Mammary epithelial cell (primary cell): ENCODE data around the gene MSH6.

Experiments
- EZH2 ChIP-seq: IDR thresholded peaks from 2 replicates; pipeline ENCODE4 v1.6.1; 2012; ENCODE audit warnings: low read length, inconsistent platforms, borderline replicate concordance
- TF ChIP-seq, protein P1 (sequence below), 2 donors: IDR thresholded peaks in 1 of 2; conservative IDR thresholded peaks in 1 of 2; 2 replicates each; pipeline ENCODE4 v1.5.1; 2011 to 2012; ENCODE audit warnings: inconsistent platforms in 2 of 2, low read length in 2 of 2, mild to moderate bottlenecking in 2 of 2, control low read depth in 1 of 2, low read depth in 1 of 2; ENCODE audit not compliant: insufficient read depth in 1 of 2; ENCODE audit errors: extremely low read depth in 1 of 2

DNA sequence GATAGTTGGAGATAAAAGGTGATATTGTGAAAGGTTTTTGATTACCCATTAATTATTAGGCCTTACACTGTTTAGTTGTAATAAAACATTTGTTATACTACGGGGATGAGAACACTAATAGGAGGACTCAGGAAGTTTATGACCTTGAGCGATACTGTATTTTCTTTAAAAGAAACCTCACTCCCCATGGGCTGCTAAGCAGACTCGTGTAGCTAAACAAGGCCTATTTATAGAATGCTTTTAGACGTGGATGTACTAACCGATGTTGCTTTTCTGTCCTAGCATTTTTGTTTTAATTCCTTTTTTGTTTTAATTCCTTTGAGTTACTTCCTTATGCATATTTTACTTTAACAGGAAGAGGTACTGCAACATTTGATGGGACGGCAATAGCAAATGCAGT lies 22.9 kb downstream of the MSH6 start:
- TF ChIP-seq, protein P1, sequence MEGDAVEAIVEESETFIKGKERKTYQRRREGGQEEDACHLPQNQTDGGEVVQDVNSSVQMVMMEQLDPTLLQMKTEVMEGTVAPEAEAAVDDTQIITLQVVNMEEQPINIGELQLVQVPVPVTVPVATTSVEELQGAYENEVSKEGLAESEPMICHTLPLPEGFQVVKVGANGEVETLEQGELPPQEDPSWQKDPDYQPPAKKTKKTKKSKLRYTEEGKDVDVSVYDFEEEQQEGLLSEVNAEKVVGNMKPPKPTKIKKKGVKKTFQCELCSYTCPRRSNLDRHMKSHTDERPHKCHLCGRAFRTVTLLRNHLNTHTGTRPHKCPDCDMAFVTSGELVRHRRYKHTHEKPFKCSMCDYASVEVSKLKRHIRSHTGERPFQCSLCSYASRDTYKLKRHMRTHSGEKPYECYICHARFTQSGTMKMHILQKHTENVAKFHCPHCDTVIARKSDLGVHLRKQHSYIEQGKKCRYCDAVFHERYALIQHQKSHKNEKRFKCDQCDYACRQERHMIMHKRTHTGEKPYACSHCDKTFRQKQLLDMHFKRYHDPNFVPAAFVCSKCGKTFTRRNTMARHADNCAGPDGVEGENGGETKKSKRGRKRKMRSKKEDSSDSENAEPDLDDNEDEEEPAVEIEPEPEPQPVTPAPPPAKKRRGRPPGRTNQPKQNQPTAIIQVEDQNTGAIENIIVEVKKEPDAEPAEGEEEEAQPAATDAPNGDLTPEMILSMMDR (conservative IDR thresholded peaks at IDR 0.05 in 1 of 2, IDR thresholded peaks at IDR 0.05 in 1 of 2; ENCODE audit: extremely low read depth in 1 of 2, insufficient read depth in 1 of 2, low read depth in 1 of 2, low read length in 2 of 2), result no peak
- TF ChIP-seq EZH2, result no peak
